ENCODE results near the gene GALNT2.

GALNT2 gene

DNA sequence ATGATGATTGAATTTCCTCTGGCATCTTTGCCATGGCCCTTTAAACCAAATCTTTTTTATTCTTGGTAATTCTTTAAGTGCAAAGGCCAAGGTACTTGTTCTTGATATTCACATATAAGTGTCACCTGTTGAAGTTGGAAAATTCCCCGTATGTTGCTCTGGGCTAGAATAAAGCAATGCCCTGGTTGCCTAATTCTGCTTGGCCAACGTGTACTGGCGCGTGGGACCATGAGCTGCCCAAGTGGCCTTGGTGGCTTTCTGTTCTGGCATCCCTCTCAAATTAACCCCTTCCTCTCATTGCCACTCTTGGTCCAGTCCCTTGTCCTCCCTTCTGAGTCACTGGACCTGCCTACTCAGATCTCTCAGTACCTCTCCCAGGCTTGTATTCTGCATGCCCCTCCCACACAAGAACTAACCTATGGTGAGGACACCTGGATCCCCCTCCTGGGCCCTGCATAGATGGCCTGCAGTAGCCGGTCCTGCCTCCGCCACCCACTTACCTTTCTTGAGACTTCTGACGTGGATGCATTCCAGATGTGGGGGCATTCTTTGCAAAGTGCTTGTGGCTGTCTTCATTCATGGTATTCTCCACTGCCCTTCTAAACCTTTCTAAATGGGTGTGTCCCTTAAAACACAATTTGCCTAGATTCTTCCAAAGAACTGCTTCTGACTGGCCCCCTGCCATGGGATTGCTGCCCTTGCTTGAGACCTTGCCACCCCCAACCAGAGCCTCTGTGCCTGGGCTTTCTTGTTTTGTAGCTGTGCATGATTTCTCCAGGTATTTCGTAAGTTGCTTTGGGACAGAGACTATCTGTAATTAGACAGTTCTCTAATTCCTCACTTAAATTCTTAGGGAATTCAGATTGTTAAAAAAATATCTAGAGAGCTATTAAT, 152.4 kb downstream of the GALNT2 start:
- DNase-seq = no peak

DNA sequence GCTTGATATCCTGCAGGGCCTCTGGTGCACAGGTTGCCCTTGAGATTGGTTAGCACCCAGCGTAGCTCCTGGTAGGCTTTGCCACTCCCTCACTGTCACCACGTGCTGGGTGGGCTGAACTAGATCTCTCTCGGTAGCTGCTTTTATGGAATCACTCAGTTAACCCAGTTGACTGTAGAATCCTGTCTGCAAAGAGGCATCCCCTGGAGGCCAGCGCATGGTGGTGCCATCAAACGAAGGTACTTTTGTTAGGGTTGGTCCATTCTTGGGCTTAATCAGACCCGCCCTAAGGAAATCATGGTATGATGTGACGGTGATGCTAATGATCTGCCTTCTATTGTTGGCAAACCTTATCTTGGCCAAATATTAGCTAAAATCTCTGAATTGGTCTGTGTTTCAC, 153.4 kb downstream of the GALNT2 start:
- DNase-seq = no peak

DNA sequence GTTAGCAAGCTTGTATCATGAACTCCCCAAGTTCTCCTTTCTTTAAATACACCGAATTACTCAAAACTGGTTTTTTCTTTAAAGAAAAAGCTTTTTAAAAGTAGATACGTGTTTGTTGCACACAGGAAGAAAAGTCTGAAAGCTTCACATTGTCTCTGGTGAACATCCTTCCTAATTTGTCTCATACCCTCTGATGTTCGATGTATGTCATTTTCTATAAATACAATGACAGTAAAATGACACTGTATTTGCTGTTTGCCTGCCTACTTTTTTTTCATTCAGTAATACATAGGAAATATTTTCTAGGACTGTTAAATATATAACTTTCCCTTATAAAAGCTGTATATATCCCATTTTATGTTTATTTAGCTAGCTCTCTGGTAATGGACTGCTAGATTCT, 153.9 kb downstream of the GALNT2 start:
- no peak for DNase-seq

DNA sequence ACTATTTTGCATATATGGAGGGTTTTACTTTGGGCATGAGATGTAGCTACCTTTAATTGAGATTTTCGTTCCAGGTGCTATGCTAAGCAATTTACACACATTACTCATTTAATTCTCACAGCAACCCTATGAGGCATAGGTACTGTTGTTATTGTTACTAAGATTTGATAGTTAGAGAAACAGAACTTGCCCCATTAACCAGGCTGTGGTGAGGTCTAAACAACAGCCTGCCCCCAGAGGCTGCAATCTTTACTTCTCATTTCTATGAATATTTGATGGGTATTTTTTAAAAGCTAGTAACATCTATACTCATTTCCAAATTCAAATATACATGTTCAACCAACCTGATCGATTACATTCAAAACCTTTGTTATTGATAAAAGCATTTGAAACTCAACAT, 155.6 kb downstream of the GALNT2 start:
- no peak for DNase-seq

DNA sequence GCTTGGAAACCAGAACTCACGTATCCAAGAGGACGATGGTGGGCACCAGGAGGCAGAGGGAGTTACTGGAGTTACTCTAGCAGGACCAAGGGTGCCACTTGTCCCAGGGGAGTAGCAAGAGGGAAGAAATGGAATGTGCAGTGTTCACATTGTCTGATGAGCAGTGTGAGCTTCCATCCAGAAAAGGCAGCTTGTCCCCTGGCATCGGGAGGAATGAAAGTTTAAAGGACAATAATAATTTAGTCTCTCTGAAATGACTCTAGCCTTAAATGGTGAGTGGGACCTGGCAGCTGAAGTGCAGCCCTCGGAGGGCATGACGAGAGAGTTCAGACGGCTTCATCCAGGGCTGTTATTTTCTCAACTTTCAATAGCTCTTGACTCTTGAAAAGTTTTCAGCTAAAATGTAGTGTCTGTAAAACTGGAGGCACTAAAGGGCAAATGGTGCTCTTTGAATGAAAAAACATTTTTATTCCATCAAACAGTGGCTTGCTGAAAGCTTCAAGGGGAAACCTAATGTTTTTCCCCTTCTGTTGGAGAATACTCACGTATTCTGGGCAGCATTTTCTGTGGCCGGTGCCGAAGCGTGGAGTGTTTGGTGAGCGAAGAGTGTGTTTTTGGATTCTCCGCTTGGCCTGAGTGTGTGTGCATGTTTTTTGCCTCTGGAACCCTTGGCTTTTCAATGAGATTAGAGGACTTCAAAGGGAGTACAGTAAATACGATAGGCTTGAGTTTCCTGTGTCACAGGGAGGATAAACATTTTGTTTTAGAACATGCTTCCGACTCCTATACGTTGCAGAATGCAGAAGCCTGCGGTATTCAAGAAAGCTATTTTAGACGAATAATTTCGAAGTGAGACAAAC, 157.3 kb downstream of the GALNT2 start:
- no peak for DNase-seq

DNA sequence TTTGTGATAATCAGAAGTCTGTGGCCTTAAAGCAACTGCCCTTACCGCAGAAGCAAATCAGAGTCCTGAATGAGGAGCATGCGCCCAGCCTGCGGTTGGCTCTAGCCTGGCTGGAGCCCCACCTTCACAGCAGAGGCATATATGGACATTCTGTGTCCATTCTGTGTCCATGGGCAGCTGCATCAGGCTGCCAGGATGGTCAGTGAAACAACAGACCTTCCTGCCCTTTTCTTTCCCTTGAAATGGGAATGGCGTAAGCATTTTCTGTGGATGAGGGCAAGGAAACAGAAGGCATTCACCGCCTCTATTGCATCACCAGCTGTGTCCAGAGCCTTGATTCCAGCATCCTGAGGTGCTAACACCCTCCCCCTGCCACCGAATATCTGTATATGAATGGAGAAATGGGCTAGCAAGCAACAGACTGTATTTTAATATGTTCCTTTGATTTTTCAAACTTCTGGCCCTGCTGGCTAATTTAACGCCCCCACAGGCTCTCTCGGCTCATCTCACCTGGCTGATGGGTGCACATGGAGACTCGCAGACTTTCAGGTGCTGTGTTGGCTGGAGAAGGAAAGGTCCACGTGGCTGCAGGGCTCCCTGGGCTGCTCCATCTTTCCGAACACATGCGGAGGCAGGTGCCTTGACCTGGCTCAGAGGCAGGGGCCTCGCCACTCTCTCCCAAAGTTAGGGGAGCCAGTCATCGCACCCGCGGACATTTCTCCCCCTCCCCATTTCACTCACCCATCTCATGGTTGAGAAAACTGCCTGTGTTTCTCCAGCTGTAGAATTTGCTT, 159.2 kb downstream of the GALNT2 start:
- DNase-seq = no peak

DNA sequence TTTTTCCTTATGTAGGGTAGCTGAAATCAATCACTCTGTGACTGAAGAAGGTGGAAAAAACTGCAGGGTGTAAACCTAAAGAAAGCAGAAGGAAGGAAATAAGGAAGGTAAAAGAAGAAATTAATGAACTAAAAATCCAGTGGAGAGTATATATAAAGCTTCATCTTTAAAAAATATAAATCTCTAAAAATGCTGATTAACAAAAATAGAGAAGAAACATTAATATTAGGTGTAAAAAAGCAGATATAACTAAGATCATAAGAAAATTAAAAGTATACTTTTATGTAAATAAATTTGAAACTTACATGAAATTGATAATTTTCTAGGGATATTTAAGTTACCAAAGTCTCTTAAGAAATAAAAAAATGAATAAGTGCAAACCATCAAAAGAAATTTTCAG, 159.8 kb downstream of the GALNT2 start:
- no peak for DNase-seq

DNA sequence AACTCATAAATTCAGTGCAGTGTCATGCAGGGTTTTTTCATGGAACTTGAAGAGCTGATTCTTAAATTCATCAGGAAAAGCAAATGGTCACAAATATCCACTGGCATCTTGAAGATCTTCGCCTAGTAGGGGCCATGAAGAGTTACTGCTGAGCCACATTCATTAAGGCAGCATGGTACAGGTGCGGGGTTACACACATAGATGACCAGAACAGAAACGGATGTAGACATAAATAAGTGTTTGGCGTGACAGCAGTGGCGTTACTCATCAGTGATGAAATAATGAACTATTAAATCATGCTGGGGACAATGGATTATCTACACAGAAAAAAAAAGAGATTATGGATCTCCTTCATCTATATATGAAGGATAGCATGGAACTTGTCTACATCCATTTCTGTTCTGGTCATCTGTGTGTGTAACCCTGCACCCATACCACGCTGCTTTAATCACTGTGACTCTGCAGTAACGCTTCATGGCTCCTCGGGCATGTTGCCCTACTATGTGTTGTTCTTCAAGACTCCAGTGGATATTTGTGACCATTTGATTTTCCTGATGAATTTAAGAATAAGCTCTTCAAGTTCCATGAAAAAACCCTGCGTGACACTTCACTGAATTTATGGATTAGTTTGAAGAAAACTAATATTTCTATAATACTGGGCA, 161.3 kb downstream of the GALNT2 start:
- DNase-seq = no peak

DNA sequence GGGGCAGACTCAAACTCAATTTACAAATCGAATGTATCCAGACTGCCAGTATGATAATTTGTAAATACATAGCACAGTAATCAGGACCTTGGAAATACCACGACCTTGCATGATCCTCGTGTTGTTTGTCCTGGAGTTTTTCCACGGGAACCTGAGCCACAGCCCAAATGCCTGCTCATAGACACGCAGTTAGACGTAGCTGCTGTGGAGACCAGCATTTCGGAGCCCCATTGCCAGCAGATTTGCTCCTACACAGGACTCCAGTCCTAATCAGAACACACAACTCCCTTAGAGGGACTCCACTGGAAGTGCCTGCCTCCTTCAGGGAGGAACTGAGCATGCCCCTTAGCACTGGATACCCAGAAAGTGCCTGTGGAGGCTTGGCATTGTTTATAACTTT, 163.2 kb downstream of the GALNT2 start:
- no peak for DNase-seq

DNA sequence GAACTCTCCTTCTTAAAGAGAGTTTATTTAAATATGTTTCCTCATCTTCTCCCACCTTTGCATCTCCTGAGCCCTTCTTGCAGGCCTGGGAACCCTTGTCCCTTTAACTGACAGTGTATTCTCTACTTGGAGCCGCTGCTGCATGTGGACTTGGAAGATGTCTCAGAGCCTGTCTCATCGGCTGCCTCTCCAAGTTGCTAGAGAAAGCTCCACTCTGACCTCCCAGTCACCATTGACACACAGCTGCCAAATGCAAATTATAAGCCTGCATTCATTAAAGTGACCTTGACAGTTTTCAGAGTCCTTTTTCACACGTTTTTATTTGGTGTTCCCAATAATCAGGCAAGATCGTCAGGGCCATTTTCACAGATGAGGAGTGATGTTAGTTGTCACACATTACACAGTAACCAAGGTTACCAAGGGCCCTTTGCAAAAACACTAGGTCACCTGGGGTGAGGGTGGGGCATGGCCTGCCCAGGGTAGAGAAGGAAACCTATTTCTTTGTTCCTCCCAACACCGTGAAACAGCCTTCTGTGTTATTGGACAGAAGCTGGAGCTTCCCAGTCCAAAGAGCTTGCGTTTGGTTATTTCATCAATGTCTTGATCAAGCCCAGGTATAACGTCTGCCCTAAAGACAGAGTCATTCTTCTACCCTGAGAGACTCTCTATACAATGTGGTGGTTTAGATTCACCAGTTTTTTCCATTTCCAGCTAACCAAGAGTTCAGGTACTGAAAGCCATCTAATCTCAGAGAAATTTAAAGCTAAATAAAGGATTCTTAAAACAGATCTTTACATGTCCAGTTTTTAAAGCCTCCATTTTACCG, 164.1 kb downstream of the GALNT2 start:
- DNase-seq = no peak

DNA sequence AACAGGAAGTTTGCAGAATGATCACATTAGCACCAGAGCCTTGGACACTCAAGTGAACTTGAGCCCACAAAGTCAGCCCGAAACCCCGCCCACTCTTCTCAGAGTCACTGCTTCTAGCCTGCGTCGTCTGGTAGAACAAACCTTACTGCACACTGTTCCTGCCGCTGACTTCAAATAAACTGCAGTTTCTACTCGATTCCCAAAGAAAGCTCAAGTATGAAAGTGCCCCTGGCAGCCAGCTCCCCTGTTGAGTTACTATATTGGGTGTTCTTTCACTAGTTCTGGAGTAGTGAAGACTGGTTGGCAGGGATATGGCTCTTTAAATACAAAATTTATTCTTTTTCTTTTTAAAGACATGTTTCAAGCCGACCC, 164.7 kb downstream of the GALNT2 start:
- DNase-seq = no peak

DNA sequence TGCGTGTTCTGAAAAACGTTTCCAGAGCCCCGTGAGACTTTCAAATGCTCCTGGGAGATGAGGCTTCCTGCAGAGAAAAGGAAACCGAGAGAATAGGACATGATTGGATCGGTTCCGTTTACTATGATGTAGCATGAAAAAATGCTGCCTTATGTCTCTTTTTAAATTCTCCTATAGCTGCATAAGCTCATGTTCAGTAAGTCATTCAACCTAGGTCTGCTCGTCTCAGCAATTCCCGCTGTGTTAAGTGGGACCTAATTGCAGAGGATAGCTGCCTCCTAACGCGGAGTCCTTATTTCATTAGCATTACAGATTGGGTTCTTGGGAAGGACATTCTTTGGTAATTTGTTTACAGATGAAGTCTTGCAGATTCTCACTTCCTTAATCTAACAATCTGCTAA, 165.3 kb downstream of the GALNT2 start:
- DNase-seq = no peak

DNA sequence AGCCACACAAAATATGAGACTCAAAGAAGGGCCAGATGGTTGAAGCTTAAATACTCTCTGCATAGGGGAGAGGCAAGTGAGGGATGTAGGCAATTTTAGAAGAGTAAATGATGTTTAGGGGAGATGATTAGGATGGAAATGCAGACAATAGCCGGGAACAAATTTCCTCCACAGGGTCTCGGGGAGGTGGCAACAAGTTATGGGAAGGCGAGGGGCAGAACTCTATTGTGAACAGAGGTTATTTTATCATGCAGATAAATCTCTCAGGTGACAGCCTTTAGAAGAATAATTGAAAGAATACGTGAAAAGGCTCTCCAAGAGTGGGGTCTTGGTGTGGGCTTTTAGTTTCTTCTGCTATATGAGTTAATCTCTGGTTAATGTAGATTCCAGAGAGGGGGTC, 166.7 kb downstream of the GALNT2 start:
- no peak for DNase-seq

DNA sequence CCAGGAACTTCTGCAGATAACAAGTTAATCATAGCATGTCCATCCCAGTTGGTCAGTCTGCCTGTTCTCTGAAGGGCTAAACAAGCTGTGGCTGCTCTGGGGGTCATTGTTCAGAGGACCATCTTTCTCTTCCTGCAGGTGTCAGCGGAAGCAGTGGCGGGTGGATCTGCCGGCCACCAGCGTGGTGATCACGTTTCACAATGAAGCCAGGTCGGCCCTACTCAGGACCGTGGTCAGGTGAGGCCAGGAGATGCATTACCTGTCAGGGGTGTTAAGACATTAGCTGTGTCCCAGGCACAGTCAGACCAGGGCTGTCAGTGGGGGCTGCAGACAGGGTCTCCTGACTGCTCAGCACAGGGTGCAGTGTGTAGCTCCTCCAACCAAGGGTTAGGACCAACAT, 168.8 kb downstream of the GALNT2 start:
- no peak for DNase-seq

DNA sequence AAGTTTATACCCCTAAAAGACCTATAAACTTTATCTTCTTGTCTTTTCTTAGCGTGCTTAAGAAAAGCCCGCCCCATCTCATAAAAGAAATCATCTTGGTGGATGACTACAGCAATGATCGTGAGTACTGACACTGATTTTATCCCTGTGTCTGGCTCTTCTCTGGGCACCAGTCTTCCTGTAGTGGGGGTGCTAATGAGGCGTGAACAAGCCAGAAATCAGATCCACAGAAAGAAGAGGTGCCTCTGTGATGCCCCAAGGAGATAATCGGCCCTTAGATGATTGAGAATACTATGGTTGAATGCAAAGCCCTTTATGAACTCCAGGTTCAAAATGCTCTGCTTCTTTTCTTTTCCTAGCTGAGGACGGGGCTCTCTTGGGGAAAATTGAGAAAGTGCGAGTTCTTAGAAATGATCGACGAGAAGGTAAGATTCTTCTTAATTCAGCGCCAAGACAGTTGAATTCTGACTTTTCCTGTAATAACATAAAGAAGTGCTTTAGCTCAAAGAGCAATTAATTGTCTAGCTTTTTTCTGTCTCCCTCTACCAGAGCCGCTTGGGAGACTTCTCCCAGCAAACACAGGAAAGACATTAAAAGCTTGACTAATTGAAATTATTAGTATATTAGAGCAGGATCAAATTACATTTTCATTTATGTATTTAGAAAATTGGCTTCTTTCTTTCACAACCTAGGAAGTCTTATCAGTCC, 169.4 kb downstream of the GALNT2 start:
- no peak for DNase-seq

DNA sequence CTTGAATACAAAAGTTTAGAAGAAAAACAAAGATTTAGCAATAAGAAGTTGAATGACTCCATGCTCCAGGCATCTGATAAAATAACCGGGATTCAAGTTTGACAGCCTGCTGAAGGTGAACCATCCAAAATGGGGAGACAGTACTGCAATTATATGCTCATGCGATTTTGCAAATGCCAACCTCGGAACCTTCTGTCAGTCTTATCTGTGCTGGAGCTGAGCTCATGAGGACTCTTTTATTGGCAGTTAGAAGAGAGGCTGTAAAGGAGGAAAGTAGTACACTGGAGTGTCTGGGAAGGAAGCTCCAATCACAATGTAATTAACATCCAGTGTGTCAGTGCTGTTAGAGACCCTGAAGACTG, 170.0 kb downstream of the GALNT2 start:
- DNase-seq = no peak

DNA sequence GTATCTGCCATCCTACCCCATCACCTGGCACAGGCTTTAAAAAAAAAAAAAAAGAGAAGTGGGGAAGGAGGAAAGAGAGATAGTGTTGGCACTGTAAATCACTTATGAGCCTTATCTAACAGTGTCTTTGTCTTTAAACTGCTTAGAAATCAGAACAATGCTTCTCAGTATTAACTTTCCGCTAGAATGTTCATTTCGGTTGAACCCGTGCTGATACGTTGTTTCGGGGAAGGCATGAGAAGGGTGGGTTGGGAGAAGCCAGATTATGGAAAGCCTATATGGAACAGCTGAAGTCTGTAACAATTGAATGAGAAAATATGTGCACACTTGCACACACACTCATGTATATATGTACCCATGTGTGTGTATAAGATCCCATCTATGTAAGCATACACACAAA, 170.8 kb downstream of the GALNT2 start:
- DNase-seq = no peak

DNA sequence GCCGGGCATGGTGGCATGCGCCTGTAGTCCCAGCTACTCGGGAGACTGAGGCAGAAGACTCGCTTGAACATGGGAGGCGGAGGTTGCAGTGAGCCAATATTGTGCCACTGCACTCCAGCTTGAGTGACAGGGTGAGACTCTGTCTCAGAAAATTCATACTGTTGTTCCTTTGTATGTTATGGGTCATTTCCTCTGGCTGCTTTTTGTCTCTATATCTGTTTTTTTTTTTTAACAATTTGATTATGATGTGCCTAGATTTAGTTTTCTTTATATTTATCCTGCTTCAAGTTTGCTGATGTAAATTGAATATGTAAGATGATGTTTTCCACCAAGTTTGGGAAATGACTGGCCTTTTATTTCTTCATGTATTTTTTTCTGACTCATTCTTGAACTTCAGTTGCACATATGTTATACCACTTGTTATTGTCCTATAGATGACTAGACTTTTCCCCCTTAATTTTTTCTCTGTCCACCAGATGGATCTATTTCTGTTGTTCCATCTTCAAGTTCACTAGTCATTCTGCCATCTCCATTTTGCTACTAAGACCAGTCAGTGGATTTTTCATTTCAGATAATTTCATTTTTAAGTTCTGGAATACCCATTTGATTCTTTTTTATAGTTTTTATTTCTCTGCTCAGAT, 173.5 kb downstream of the GALNT2 start:
- DNase-seq = no peak

DNA sequence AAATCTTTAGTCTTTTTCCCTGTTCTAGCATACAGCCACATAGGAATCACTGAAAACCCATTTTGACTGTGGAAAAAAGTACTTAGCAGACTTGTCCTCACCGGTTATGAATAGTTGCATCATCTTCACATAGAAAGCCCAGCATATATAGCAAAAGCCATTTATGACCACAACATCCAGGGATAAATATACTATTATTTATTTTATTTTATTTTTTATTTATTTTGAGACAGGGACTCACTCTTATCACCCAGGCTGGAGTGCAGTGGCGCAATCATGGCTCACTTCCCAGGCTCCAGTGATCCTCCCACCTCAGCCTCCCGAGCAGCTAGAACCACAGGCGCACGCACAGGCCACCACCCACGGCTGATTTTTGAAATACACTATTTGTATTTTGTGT, 175.3 kb downstream of the GALNT2 start:
- no peak for DNase-seq

DNA sequence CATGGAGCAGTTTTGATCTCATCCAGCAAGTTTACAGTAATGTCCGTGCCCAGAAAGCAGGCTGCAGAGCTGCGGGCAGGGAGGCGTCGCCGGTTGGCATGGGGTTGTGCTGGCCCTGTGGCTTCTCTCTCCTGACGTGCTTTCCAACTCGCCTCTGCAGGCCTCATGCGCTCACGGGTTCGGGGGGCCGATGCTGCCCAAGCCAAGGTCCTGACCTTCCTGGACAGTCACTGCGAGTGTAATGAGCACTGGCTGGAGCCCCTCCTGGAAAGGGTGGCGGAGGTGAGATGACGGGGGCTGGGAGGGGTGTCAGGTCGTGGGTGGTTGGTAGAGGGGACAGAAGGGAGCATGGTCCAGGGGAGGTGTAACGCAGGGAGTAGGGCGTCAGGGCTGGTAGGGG, 176.1 kb downstream of the GALNT2 start:
- DNase-seq = no peak
